ENCODE measurements around the gene DLEC1. TPM values are rescaled to one million over a fixed set of nuclear protein-coding genes. Genes with fewer than 3 reads are reported as not detected.
"Not testable (repeated sequence)": the region's sequence is repeated elsewhere in the genome, so short reads cannot be mapped to it uniquely, and the experiment has no call there.

Gene DLEC1
- polyA plus RNA-seq, 1 experiment = 0.04 TPM

DNA sequence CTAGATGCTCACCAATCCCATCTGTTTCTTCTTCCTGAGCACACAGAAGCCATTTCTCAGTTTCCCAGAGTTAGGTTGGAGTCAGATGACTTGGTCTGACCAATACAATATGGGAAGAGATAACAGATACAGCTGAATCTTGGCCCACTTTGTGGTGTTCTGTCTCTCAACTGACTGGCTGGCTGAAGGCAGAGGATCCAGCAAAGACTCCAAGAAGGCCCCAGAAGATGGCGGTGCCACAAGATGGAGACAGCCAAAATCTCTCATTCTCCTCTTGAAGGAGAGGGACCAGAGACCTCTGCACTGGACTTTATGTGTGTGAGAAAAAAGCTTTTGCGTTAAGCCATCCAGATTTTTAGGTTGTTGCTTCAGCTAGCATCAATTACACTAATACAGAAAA is 118.1 kb downstream of the DLEC1 start:
- TF ChIP-seq, protein P1, sequence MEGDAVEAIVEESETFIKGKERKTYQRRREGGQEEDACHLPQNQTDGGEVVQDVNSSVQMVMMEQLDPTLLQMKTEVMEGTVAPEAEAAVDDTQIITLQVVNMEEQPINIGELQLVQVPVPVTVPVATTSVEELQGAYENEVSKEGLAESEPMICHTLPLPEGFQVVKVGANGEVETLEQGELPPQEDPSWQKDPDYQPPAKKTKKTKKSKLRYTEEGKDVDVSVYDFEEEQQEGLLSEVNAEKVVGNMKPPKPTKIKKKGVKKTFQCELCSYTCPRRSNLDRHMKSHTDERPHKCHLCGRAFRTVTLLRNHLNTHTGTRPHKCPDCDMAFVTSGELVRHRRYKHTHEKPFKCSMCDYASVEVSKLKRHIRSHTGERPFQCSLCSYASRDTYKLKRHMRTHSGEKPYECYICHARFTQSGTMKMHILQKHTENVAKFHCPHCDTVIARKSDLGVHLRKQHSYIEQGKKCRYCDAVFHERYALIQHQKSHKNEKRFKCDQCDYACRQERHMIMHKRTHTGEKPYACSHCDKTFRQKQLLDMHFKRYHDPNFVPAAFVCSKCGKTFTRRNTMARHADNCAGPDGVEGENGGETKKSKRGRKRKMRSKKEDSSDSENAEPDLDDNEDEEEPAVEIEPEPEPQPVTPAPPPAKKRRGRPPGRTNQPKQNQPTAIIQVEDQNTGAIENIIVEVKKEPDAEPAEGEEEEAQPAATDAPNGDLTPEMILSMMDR (IDR thresholded peaks at IDR 0.05; ENCODE audit: low read depth, low read length) = no peak
- Histone ChIP-seq H3K9me3 (ENCODE audit: control insufficient read depth, insufficient read depth, low read length) (no peaks in the 10 kb centered on the region), H3K27me3 (ENCODE audit: control insufficient read depth, insufficient read depth, low read length) (no peaks in the 10 kb centered on the region), H3K27ac (ENCODE audit: low read depth, low read length) (no peak overlapping the region), H3K4me3 (ENCODE audit: low read depth, low read length) (no peak overlapping the region)
- POLR2A ChIA-PET = no interaction called here
- DNase-seq (ENCODE audit: low read depth, low spot score) = no peak
- CTCF ChIA-PET = no interaction called here

DNA sequence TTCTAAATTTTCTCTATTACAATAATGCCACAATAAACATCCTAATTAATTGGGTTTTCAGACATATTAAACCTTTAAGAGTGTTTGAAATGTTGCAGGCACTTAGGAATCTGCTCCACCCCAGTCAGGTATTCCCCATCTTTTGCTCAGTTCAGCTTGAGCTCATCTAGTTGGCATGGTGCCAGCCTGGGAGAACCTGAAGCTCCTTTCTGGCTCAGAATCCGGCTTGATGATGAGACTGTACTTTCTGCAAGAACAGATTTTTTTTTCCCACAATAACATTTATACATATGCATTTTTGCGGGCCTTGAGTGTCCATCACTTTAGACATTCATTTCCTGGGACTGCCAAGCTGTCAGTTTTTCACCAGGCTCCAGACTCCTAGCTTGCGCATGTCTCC is 118.6 kb downstream of the DLEC1 start:
- CTCF ChIA-PET = no interaction called here
- Histone ChIP-seq H3K4me3 (ENCODE audit: low read depth, low read length) (no peak overlapping the region), H3K9me3 (ENCODE audit: control insufficient read depth, insufficient read depth, low read length) (no peaks in the 10 kb centered on the region), H3K27me3 (ENCODE audit: control insufficient read depth, insufficient read depth, low read length) (no peaks in the 10 kb centered on the region), H3K27ac (ENCODE audit: low read depth, low read length) (no peak overlapping the region)
- TF ChIP-seq, protein P1 (IDR thresholded peaks at IDR 0.05; ENCODE audit: low read depth, low read length) = no peak
- POLR2A ChIA-PET = no interaction called here
- DNase-seq (ENCODE audit: low read depth, low spot score) = no peak

DNA sequence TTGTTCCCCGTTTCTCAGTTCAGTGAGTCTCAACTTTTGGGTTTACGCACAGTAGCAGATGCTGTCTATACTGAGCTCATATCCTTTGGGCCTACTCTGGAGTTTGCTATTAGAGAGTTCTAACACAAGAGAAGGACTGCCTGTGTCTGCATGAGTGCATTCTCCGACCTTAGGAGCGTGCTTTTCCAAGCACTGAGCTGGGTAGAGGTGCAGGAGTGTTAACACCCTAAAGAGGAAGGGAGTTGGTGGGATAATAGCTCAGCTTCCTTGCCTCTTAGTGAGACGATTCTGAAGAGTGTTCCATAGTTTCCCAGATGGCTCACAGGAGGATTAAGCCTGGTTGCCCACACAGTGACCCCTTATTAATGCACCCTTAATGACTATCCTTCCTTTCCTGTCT is 119.5 kb downstream of the DLEC1 start:
- H3K9me3 ChIP-seq (ENCODE audit: control insufficient read depth, insufficient read depth, low read length) = no peaks in the 10 kb centered on the region
- no peak for DNase-seq (ENCODE audit: low read depth, low spot score)
- no peak overlapping the region for H3K27ac ChIP-seq (ENCODE audit: low read depth, low read length)
- H3K4me3 ChIP-seq (ENCODE audit: low read depth, low read length) = no peak overlapping the region
- TF ChIP-seq, protein P1 (IDR thresholded peaks at IDR 0.05; ENCODE audit: low read depth, low read length) = no peak
- ChIA-PET POLR2A (no interaction called here), CTCF (no interaction called here)
- H3K27me3 ChIP-seq (ENCODE audit: control insufficient read depth, insufficient read depth, low read length) = no peaks in the 10 kb centered on the region

DNA sequence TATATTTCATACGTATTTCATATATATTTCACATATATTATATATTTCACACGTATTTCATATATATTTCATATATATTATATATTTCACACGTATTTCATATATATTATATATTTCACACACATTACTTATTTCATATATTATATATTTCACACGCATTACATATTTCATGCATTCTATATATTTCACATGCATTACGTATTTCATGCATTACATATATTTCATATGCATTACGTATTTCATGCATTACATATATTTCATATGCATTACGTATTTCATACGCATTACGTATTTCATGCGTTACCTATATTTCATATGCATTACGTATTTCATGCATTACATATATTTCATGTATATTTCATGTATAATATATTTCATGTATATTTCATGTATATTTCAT is 121.7 kb downstream of the DLEC1 start:
- H3K4me3 ChIP-seq (ENCODE audit: low read depth, low read length); H3K27ac ChIP-seq (ENCODE audit: low read depth, low read length); POLR2A ChIA-PET; CTCF ChIA-PET; DNase-seq (ENCODE audit: low read depth, low spot score); H3K9me3 ChIP-seq (ENCODE audit: control insufficient read depth, insufficient read depth, low read length); H3K27me3 ChIP-seq (ENCODE audit: control insufficient read depth, insufficient read depth, low read length): not testable (repeated sequence)

DNA sequence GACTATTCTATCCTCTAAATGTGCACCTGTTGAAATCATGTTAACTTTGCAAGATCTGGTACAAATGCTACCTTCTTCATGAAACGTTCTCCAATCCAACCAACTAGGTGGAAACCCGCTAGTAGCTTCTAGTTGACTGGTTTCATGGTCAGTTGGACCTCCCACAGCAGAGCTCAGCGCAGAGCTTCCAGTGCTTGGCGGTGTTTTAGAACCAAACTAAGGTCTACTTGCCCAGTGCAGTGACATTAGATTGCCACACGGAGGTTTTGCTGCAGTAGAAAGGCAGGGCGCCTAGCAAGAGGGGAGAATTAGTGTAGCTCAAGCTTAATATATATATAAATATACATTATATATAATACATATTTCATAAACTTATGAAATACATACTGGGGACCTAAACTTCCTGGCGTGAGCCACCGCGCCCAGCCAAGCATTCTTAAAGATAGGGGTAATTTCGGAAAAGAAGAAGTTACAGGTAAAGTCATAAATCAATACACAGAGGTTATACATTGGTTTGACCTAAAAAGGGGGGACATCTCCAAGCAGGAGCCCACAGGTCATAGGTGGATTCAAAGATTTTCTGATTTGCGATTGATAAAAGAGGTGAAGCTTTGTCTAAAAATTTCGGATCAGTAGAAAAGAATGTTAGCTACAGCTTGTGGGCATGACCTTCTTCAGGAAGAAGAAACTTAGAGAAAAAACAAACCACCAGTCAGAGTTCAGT is 124.3 kb downstream of the DLEC1 start:
- no peaks in the 10 kb centered on the region for H3K27me3 ChIP-seq (ENCODE audit: control insufficient read depth, insufficient read depth, low read length)
- ChIA-PET CTCF (interaction anchor here (0.7 to 1.6 kb wide), 2 partner anchors 10 to 183 kb away, joined by 4 to 6 read pairs; partner anchors contain the start of gene XYLB), POLR2A (no interaction called here)
- H3K9me3 ChIP-seq (ENCODE audit: control insufficient read depth, insufficient read depth, low read length) = no peaks in the 10 kb centered on the region; the same call in 1 of the 2 replicates
- no peak overlapping the region for H3K27ac ChIP-seq (ENCODE audit: low read depth, low read length)
- no peak for DNase-seq (ENCODE audit: low read depth, low spot score)
- no peak overlapping the region for H3K4me3 ChIP-seq (ENCODE audit: low read depth, low read length)
- TF ChIP-seq, protein P1 (IDR thresholded peaks at IDR 0.05; ENCODE audit: low read depth, low read length) = no peak; the same call in 1 of the 2 replicates
